GM18951 (cell line): ENCODE measurements around the gene NOP53.
"Not testable (repeated sequence)": the region's sequence is repeated elsewhere in the genome, so short reads cannot be mapped to it uniquely, and the experiment has no call there.

ENCODE experiments used
- POLR2A ChIP-seq: IDR thresholded peaks from 4 replicates; pipeline ENCODE4 v1.6.1; 2011; ENCODE audit warnings: mild to moderate bottlenecking; ENCODE audit not compliant: insufficient read length, insufficient read depth; ENCODE audit errors: extremely low read depth
- in situ Hi-C: fragments of 300-500 bp; cut with MboI; formaldehyde crosslinking; loops from one replicate; pipeline ENCODE4 v1.12.0; 2022; ENCODE audit warnings: low sequenced_read_pairs, mixed read lengths, inconsistent platforms; ENCODE audit not compliant: unreplicated experiment

The NOP53 gene

GRCh38 chr19:47707135-47707925, 38.0 kb upstream of the NOP53 start:
- in situ Hi-C loops: loop anchor here (5.0 kb wide), 1 partner anchor 270 kb away; no protein-coding TSS in a partner anchor
- no peak for TF ChIP-seq POLR2A

GRCh38 chr19:47711652-47712242, 33.6 kb upstream of the NOP53 start:
- in situ Hi-C loops: no loop called here
- TF ChIP-seq POLR2A: no peak

- in situ Hi-C loops: no loop called here
- no peak for TF ChIP-seq POLR2A
Measured at GRCh38 chr19:47713046-47714021, 32.0 kb upstream of the NOP53 start, which contains the start of gene EHD2. Gene EHD2 (plus strand): TSS chr19:47713422. CDS start chr19:47716613, 3,191 bp downstream.

- in situ Hi-C loops: no loop called here
- TF ChIP-seq POLR2A: no peak
Measured at GRCh38 chr19:47714339-47714738, 31.0 kb upstream of the NOP53 start.

DNA sequence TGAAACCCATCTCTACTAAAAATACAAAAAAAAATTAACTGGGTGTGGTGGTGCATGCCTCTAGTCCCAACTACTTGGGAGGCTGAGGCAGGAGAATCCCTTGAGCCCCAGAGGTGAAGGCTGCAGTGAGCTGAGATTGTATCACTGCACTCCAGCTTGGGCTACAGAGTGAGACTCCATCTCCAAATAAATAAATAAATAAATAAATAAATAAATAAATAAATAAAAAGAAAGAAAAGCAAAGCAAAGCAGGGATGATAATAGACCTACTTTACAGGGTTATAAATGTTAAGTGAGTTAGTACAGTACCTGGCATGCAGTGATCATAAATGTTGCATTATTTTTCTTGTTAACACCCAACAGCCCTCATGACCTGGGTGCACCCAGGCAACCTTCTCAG, 30.5 kb upstream of the NOP53 start:
- in situ Hi-C loops: not testable (repeated sequence)

DNA sequence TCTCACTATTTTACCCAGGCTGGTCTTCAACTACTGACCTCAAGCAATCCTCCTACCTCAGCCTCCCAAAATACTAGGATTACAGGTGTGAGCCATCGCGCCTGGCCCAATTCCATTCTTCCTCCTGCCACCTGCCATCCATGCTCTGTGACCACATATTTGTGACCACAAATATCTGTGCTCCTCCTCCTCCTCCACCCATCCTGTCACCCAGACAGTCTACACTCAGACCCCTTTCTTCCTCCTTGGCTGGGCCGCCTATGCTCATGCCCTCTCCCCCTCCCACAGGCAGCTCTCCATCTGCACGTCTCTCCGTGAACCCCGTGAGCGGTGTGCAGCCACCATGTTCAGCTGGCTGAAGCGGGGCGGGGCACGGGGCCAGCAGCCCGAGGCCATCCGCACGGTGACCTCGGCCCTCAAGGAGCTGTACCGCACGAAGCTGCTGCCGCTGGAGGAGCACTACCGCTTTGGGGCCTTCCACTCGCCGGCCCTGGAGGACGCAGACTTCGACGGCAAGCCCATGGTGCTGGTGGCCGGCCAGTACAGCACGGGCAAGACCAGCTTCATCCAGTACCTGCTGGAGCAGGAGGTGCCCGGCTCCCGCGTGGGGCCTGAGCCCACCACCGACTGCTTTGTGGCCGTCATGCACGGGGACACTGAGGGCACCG, 28.9 kb upstream of the NOP53 start:
- in situ Hi-C loops: no loop called here
- no peak for TF ChIP-seq POLR2A

- in situ Hi-C loops: not testable (repeated sequence)
Measured at GRCh38 chr19:47718415-47719046, 26.8 kb upstream of the NOP53 start.

GRCh38 chr19:47719047-47719859, 26.1 kb upstream of the NOP53 start:
- TF ChIP-seq POLR2A: no peak
- in situ Hi-C loops: no loop called here

DNA sequence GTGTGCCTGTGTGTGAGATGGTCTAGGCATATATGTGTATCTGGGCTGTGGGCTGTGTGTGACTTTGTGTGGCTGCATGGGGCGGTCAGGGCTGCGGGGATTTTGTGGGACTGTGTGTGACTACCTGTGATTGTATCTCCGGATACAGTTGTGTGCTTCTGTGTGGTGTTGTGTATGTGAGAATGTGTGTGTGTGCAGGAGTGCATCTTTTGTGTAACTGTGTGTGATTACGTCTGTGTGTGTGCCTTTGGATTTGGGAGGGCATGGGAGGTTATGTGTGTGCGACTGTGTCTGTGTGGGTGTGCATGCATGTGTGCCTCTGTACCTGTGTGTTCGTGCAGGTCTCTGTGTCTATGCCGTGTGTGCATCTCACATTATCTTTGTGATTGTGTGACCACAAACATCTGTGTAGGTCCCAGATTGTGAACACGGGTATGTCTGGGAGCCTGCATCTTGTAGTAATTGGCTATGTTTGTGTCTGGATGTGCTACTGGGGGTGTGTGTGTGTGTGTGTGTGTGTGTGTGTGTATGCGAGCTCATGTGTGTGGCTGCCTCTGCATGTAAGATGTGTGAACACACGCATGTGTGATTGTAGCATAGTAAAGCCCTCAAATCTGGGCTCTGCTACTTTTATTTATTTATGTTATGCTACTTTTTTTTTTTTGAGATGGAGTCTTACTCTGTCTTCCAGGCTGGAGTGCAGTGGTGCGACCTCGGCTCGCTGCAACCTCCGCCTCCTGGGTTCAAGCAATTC, 24.5 kb upstream of the NOP53 start:
- in situ Hi-C loops: no loop called here

GRCh38 chr19:47723581-47723940, 21.8 kb upstream of the NOP53 start:
- in situ Hi-C loops: no loop called here
- no peak for TF ChIP-seq POLR2A

More for the DNA sequence above, 24.5 kb upstream of the NOP53 start:
- TF ChIP-seq POLR2A: no peak

- no peak for TF ChIP-seq POLR2A
- in situ Hi-C loops: no loop called here
Measured at GRCh38 chr19:47725759-47726401, 19.5 kb upstream of the NOP53 start.

- no peak for TF ChIP-seq POLR2A
- in situ Hi-C loops: no loop called here
Measured at GRCh38 chr19:47726467-47726866, 18.9 kb upstream of the NOP53 start.

DNA sequence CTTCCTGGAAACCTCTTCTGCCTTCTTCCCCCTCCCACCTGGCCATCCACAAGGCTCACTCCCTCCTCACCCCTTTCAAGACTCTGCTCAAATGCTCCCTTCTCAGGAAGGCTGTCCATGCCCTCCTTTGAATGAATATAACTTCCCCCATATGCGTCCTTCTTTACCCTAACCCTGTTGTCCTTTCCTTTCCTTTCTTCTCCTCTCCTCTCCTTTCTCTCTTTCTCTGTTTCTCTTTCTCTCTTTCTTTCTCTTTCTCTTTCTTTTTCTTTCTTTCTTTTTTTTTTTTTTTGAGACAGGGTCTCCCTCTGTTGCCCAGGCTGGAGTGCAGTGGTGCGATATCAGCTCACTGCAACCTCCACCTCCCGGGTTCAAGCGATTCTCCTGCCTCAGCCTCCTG, 17.1 kb upstream of the NOP53 start:
- in situ Hi-C loops: not testable (repeated sequence)
